HG02938 (cell line): ENCODE data around the gene GRM1.
"Not testable (repeated sequence)": the region's sequence is repeated elsewhere in the genome, so short reads cannot be mapped to it uniquely, and the experiment has no call there.

Experiments
- ATAC-seq: cut with Tn5 transposase; IDR thresholded peaks from one replicate; pipeline ENCODE4 v1.9.1; 2021; ENCODE audit warnings: mild to moderate bottlenecking, moderate library complexity; ENCODE audit not compliant: unreplicated experiment

GRM1 gene

GRCh38 chr6:146267946-146268345 lies 239.1 kb downstream of the GRM1 start:
- ATAC-seq = no peak

- no peak for ATAC-seq
Observed at GRCh38 chr6:146269482-146269881, 240.6 kb downstream of the GRM1 start.

- not testable (repeated sequence) for ATAC-seq
Observed at GRCh38 chr6:146271163-146271562, 242.3 kb downstream of the GRM1 start.

- ATAC-seq = no peak
Observed at GRCh38 chr6:146273490-146273889, 244.6 kb downstream of the GRM1 start.

- ATAC-seq = no peak
Observed at GRCh38 chr6:146277142-146277541, 248.3 kb downstream of the GRM1 start.

GRCh38 chr6:146281651-146282362 lies 252.9 kb downstream of the GRM1 start:
- no peak for ATAC-seq

- ATAC-seq = no peak
Observed at GRCh38 chr6:146282837-146283236, 254.0 kb downstream of the GRM1 start.

- ATAC-seq = no peak
Observed at GRCh38 chr6:146284311-146284710, 255.4 kb downstream of the GRM1 start.

- no peak for ATAC-seq
Observed at GRCh38 chr6:146286961-146287360, 258.1 kb downstream of the GRM1 start.

- no peak for ATAC-seq
Observed at GRCh38 chr6:146287691-146288369, 259.0 kb downstream of the GRM1 start.

GRCh38 chr6:146289816-146290588 lies 261.1 kb downstream of the GRM1 start:
- no peak for ATAC-seq

GRCh38 chr6:146290589-146290901 lies 261.7 kb downstream of the GRM1 start:
- ATAC-seq = no peak

- no peak for ATAC-seq
Observed at GRCh38 chr6:146292506-146292905, 263.6 kb downstream of the GRM1 start.

- ATAC-seq = no peak
Observed at GRCh38 chr6:146295695-146296094, 266.8 kb downstream of the GRM1 start.

- no peak for ATAC-seq
Observed at GRCh38 chr6:146297815-146298214, 269.0 kb downstream of the GRM1 start.

- no peak for ATAC-seq
Observed at GRCh38 chr6:146300521-146300920, 271.7 kb downstream of the GRM1 start.

GRCh38 chr6:146301764-146302163 lies 272.9 kb downstream of the GRM1 start:
- no peak for ATAC-seq

GRCh38 chr6:146302994-146303393 lies 274.1 kb downstream of the GRM1 start:
- no peak for ATAC-seq

GRCh38 chr6:146304181-146304580 lies 275.3 kb downstream of the GRM1 start:
- ATAC-seq = no peak

GRCh38 chr6:146305092-146305491 lies 276.2 kb downstream of the GRM1 start:
- ATAC-seq = no peak

GRCh38 chr6:146305951-146306350 lies 277.1 kb downstream of the GRM1 start:
- no peak for ATAC-seq

GRCh38 chr6:146310628-146311027 lies 281.8 kb downstream of the GRM1 start:
- ATAC-seq = no peak
